ENCODE measurements around the gene NPC1L1. TPM values are rescaled to one million over a fixed set of nuclear protein-coding genes. Genes with fewer than 3 reads are reported as not detected.

Gene NPC1L1
- total RNA-seq, 1 experiment from 2014 or later: 0.15 TPM

- intact Hi-C loops (cut with micrococcal nuclease): no loop called here
- Histone ChIP-seq H3K79me2 (ENCODE audit: insufficient read depth, low read length) (no peaks in the 10 kb centered on the region), H3K4me1 (ENCODE audit: control insufficient read depth in 1 of 2, insufficient read depth in 2 of 2, low read length in 2 of 2) (peaks cover 11 to 26% of the 10 kb centered on the region in 2 experiments), H3K36me3 (ENCODE audit: control insufficient read depth in 1 of 2, insufficient read depth in 2 of 2, low read length in 2 of 2) (peaks cover 4 to 6% of the 10 kb centered on the region in 2 experiments; a peak in 3 of 4 replicates), H3K9ac (ENCODE audit: low read length) (no peak overlapping the region), H2AFZ (ENCODE audit: low read depth, low read length, poor library complexity, severe bottlenecking) (no peak overlapping the region), H3K4me2 (ENCODE audit: low read length) (no peak overlapping the region), H3K4me3 (replicated peaks in 1 of 2; ENCODE audit: low read depth in 1 of 2, low read length in 2 of 2) (no peak overlapping the region), H3K9me3 (ENCODE audit: control insufficient read depth in 1 of 2, insufficient read depth in 1 of 2, low read depth in 1 of 2, low read length in 2 of 2) (no peaks in the 10 kb centered on the region), H3K27ac (ENCODE audit: low read depth, low read length) (no peak overlapping the region), H3K27me3 (ENCODE audit: insufficient read depth, low read length) (no peaks in the 10 kb centered on the region), H3K9me2 (ENCODE audit: insufficient read depth) (no peaks in the 10 kb centered on the region), H4K20me1 (ENCODE audit: insufficient read depth) (peaks cover 4% of the 10 kb centered on the region; the same call in 1 of the 2 replicates)
- ChIA-PET POLR2A (no interaction called here), CTCF (no interaction called here), RAD21 (ENCODE audit: low non-redundant PET in 1 of 2, low total read pairs in 2 of 2, uncharacterized antibody in 2 of 2, unreplicated experiment in 2 of 2) (no interaction called here)
- ATAC-seq: no peak
- DNase-seq (ENCODE audit: low read depth, low spot score): no peak
- TF ChIP-seq ZNF274 (IDR thresholded peaks at IDR 0.05; ENCODE audit: low read depth, low read length) (no peak), ZFX (IDR thresholded peaks at IDR 0.05) (no peak), SP1 (IDR thresholded peaks at IDR 0.05; ENCODE audit: low read depth) (no peak), SRF (IDR thresholded peaks at IDR 0.05; ENCODE audit: low read depth) (no peak), EZH2phosphoT487 (IDR thresholded peaks at IDR 0.05; ENCODE audit: borderline replicate concordance) (no peak), CTCF (IDR thresholded peaks at IDR 0.05 in 2 of 3, conservative IDR thresholded peaks at IDR 0.05 in 1 of 3; ENCODE audit: borderline replicate concordance in 1 of 3, insufficient read depth in 1 of 3, low read depth in 2 of 3, low read length in 2 of 3) (no peak), ATF3 (IDR thresholded peaks at IDR 0.05) (no peak), SIN3A (IDR thresholded peaks at IDR 0.05; ENCODE audit: low read depth) (no peak), JUND (IDR thresholded peaks at IDR 0.05) (no peak), CBX3 (IDR thresholded peaks at IDR 0.05; ENCODE audit: low read depth) (no peak), CEBPB (IDR thresholded peaks at IDR 0.05; ENCODE audit: low read depth) (no peak), TCF7L2 (IDR thresholded peaks at IDR 0.05; ENCODE audit: borderline replicate concordance, extremely low read depth, insufficient read depth, insufficient read length) (no peak), REST (IDR thresholded peaks at IDR 0.05; ENCODE audit: low read depth) (no peak), EZH2 (IDR thresholded peaks at IDR 0.05) (no peak)
- BruUV-seq (replicated peaks): no TSS peak
Measured at GRCh38 chr7:44559485-44559884, 18.4 kb upstream of the NPC1L1 start.

All from HCT116 (cell line).